ENCODE measurements around the gene SLC30A10.

GRCh38 chr1:219905524-219905923 lies 22.8 kb downstream of the SLC30A10 start:
- TF ChIP-seq POLR2AphosphoS5 (IDR thresholded peaks at IDR 0.05; ENCODE audit: low read depth, low read length) (no peak), TAF1 (IDR thresholded peaks at IDR 0.05; ENCODE audit: low read depth, low read length) (no peak), POLR2A (IDR thresholded peaks at IDR 0.05; ENCODE audit: low read depth, low read length) (no peak), PAX5 (IDR thresholded peaks at IDR 0.05; ENCODE audit: insufficient read depth, low read length, severe bottlenecking) (no peak), SPI1 (IDR thresholded peaks at IDR 0.05; ENCODE audit: low read depth, low read length) (no peak), POU2F2 (IDR thresholded peaks at IDR 0.05; ENCODE audit: low read depth, low read length) (no peak)

All from GM12891 (cell line).